ENCODE results near the gene BCL2L12. TPM values are rescaled to one million over a fixed set of nuclear protein-coding genes. Genes with fewer than 3 reads are reported as not detected.

Gene BCL2L12, protein sequence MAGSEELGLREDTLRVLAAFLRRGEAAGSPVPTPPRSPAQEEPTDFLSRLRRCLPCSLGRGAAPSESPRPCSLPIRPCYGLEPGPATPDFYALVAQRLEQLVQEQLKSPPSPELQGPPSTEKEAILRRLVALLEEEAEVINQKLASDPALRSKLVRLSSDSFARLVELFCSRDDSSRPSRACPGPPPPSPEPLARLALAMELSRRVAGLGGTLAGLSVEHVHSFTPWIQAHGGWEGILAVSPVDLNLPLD
- total RNA-seq, result 5.4 and 6.0 TPM in 2 replicates

DNA sequence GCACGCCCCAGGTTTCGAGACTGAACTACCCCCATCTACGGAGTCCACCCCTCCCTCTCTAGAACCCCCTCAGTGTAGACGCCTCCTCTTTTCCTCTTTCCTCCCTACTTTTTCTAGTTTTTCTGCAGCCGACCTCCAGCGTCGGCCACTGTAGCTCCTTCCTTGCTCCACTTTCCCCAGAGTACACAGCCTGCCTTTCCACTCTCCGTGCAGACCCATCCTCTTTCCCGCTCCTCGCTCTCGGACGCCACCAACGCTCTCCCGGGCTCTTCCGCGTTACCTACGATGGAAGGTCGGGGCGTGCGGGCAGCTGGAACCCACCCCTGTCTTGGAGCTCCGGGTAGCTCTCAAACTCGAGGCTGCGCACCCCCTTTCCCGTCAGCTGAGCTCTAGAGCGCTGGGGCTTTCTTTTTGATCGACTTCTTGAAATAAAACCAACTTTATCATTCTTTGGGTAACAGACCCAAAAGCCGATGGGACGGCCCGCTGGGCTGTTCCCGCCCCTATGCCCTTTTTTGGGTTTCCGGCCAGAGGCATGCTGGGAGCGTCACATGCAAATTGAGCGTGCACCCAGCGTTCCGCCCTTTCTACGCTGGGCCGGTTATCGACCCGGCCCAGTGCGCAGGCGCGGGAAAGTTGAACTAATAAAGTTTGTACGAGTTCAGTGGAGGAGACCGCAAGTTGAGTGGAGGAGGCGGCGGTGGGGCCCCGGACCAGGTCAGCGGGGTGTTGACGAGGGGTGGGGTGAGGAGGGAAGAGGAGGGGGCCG lies at the start of gene BCL2L12, which contains the start of gene IRF3:
TSS of gene BCL2L12 (plus strand) at position 583 of the 769 bp plus-strand sequence. CDS start 760 bp downstream, outside the sequence.
TSS of gene IRF3 (minus strand) at position 507 of the 769 bp plus-strand sequence. CDS start 1,019 bp downstream, outside the sequence.

DNA sequence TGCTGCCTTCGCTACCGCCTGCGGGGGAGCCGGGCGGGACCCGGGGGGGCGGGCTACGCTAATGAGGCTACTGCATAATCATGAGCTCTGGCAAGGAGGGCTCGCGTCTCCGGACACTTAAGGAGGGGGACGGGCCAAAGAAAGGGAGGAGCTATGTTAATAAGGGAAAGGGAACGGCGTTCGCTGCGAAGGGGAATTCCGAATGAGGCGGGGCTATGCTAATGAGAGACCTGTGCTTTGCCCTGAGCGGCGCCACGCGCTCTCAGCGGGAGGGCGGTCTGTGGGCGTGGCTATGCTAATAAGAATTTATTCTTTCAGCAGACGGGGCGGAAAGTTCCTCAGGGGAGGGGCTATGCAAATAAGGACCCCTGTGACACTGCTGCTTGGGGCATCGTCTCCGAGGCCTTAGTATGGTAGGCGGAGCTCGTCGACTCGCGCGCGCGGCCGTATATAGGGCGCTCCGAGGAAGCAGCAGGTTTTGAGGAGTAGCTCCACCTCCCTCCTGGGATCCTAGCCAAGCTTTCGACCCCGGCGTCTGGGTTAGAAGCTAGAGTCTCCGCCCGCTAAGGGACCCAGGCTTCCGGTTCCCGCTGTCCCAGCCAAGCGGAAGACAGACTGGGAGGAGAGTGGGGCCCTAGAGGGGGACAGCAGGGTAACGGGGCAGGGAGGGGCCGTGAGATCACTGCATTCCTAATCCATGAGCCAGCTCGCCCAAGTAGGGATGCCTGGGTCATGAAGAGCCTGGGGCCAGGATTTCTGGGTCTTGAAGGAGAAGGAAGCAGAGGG lies 25.4 kb upstream of the BCL2L12 start, which contains the start of gene RRAS:
TSS of gene RRAS (minus strand) at position 31 of the 786 bp plus-strand sequence. CDS start 45 bp downstream, outside the sequence.

DNA sequence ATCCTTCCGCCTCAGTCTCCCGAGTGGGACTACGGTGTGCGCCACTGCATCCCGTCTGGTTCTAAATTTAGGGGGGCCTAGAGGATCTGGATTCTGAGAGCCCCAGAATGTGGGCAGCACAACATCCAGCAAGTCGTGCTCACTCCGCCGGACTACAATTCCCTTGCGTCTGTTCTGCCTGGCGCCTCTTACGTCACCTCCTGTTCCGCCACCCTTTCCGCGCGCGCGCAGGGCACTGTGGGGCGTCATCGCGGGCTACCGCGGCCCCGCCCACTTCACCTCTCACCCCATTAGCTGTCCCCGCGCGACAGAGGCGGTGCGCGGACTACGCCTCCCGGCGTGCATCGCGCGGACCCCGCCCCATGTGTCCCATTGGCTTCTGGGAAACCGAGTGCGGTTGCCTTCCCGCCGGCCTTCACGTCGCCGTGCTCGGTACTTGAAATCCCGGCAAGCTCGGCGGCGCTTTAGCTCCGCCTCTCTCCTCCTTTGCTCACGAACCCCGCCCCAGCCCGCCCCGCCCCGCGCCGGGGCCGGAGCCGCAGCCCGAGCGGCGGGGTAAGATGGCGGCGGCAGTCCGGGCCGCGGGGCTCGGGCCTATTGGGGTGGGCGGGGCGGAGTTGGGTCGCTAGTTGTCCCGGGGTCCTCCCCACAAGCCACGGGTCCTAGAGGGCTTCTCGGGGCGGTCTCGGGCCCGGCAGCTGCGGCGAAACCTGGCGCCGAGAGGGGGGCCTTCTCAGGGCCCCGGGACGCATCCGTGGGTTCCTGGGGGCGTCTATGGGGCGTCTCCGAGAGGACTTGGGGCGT lies 23.8 kb upstream of the BCL2L12 start, which contains the start of gene SCAF1:
TSS of gene SCAF1 (plus strand) at position 522 of the 804 bp plus-strand sequence. CDS start 2,818 bp downstream, outside the sequence.

DNA sequence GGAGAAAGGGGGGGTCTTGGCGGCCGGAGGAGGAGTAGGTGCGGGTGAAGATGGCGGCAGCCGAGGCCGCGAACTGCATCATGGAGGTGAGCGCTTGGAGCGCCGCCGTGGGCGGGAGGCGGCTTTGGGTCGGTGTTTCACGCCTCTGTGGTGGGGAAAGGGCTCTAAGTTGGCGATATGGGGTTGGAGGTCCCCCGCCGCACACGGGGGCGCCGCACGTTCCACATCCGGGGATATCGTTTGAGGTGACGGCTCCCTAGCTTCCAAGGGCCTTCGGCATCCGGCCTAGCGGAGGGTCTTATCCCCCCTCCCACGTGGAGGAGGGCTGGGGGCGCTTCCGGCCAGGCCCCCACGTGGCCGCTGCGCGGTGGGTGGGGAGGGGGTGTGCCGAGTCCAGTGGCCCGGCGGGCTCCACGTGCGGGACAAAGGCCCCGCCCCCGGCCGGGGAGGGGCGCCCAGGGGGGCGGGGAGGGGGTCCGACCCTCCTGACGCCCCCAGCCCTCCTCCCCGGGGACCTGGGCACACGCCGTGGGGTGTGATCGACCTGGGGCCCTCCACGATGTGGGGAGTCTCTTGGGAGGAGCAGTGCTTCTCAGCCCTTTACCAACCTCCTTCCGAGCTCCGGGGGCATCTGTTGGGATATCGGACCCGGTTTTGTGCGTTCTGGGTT lies 11.6 kb downstream of the BCL2L12 start, which contains the start of gene PRMT1:
TSS of gene PRMT1 (plus strand) at position 41 of the 670 bp plus-strand sequence. CDS start at position 51, 10 bp downstream.

DNA sequence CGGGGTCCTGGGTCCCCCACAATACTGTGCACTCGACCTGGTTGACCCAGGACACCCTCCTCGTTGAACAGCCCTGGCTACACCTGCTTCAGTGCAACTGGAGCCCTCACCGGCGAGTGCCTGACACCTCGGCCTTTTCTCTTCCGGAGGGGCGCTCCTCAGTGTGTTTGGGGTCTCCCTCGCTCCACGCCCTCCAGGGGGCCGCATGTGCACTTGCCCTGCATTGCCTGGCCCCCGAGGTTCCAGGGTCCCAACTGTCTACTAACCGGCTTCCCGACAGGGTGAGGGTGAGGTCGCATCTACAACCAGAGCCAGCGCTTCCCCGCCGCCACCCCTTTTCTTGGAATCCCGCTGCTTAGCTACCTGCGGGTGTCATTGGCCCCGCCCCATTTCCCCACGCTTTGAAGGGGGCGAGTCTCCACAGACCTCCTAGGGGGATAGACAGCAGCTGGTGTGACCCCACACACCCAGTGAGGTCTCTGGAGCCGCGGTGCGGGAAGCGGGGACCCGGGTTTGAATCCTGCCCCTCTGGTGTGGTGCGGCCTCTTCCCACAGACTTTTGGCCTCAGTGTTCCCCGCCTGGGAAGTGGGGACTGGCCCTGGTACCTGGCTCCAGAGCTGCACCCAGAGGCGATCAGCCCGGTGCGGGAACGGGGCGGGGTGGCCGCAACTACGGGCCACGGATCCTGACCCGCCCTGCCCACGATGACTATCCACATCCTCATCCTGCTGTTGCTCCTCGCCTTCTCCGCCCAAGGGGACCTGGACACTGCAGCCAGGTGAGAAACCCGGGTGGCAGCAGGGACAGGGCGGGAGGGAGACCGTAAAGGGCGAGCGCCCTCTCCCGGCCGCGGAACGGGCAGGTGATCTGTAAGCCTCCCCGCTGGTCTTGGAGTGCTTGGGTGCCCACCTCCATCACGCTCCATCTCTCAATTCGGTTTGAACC lies 23.7 kb downstream of the BCL2L12 start, which contains the start of gene ADM5:
TSS of gene ADM5 (plus strand) at position 462 of the 946 bp plus-strand sequence. CDS start at position 706, 244 bp downstream.

DNA sequence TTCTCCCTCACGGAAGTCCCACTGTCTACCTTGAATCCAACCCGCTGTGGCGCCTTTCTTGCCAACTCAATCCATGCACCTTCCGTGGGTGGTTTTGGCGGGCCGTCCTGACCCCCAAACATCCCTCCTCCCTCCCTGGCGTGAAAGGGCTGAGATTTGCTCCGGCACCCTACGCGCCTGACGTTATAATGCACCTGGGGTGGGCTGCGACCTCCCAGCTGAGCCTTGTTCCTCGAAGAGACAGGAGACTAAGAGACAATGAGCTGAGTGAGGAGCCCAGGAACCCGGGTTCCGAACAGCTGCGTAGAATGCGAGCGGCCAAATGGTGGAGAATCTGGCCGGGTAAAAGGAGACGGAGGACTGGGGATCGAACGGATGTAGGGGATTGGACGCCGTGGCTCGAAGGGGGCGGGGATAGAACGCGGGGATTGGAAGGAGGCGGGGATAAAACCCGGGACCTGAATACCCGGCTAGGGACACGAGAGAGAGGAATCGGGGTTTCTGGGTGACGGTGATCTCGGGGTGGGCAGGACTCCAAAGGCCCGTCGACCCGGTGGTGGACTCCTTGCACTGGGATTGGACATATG lies 25.0 kb downstream of the BCL2L12 start, which contains the start of gene CPT1C:
TSS of gene CPT1C (plus strand) at position 461 of the 587 bp plus-strand sequence. CDS start 1,137 bp downstream, outside the sequence.

Other genes with a start within 250 kb of the BCL2L12 start
- not detected in 2 replicates for gene PTH2, start 242.5 kb upstream of the BCL2L12 start, total RNA-seq
- gene GFY, start 240.5 kb upstream of the BCL2L12 start, total RNA-seq, result not detected in 2 replicates
- gene SLC17A7, start 224.4 kb upstream of the BCL2L12 start, total RNA-seq, result 0.09 TPM in 2 replicates
- 131 and 146 TPM in 2 replicates for gene PIH1D1, start 214.1 kb upstream of the BCL2L12 start, total RNA-seq
- gene ALDH16A1, start 212.7 kb upstream of the BCL2L12 start, total RNA-seq, result 31.3 and 66.9 TPM in 2 replicates
- gene FLT3LG, start 191.7 kb upstream of the BCL2L12 start, total RNA-seq, result 1.1 and 1.4 TPM in 2 replicates
- gene RPL13A, start 178.3 kb upstream of the BCL2L12 start, total RNA-seq, result 3,283 and 3,317 TPM in 2 replicates
- gene RPS11, start 169.5 kb upstream of the BCL2L12 start, total RNA-seq, result 3,523 and 3,741 TPM in 2 replicates
- gene FCGRT, start 153.3 kb upstream of the BCL2L12 start, total RNA-seq, result 64.2 and 84.9 TPM in 2 replicates
- gene RCN3, start 137.9 kb upstream of the BCL2L12 start, total RNA-seq, result 119 and 156 TPM in 2 replicates
- gene NOSIP, start 85.4 kb upstream of the BCL2L12 start, total RNA-seq, result 128 and 141 TPM in 2 replicates
- 1.4 and 4.2 TPM in 2 replicates for gene PRRG2, start 84.6 kb upstream of the BCL2L12 start, total RNA-seq
- 1.8 and 3.6 TPM in 2 replicates for gene PRR12, start 74.8 kb upstream of the BCL2L12 start, total RNA-seq
- gene RRAS, start 25.8 kb upstream of the BCL2L12 start, total RNA-seq, result 26.4 and 63.0 TPM in 2 replicates
- gene SCAF1, start 23.7 kb upstream of the BCL2L12 start, total RNA-seq, result 10.0 and 14.0 TPM in 2 replicates
- 53.0 and 68.9 TPM in 2 replicates for gene IRF3, start 76 bp upstream of the BCL2L12 start, total RNA-seq
- gene PRMT1, start 11.3 kb downstream of the BCL2L12 start, total RNA-seq, result 484 and 610 TPM in 2 replicates
- 0.47 and 0.54 TPM in 2 replicates for gene ADM5, start 23.7 kb downstream of the BCL2L12 start, total RNA-seq
- 15.3 and 16.9 TPM in 2 replicates for gene CPT1C, start 25.2 kb downstream of the BCL2L12 start, total RNA-seq
- gene TSKS, start 97.4 kb downstream of the BCL2L12 start, total RNA-seq, result 0.09 TPM in 1 of 2 replicates, not detected in the other
- 54.7 and 63.5 TPM in 2 replicates for gene AP2A1, start 101.1 kb downstream of the BCL2L12 start, total RNA-seq
- gene FUZ, start 147.4 kb downstream of the BCL2L12 start, total RNA-seq, result 13.9 and 25.0 TPM in 2 replicates
- 11.9 and 15.3 TPM in 2 replicates for gene MED25, start 152.4 kb downstream of the BCL2L12 start, total RNA-seq
- 54.4 and 80.2 TPM in 2 replicates for gene PTOV1, start 185.2 kb downstream of the BCL2L12 start, total RNA-seq
- 36.7 and 47.2 TPM in 2 replicates for gene PNKP, start 201.6 kb downstream of the BCL2L12 start, total RNA-seq
- gene AKT1S1, start 211.4 kb downstream of the BCL2L12 start, total RNA-seq, result 7.6 and 9.1 TPM in 2 replicates
- gene TBC1D17, start 211.8 kb downstream of the BCL2L12 start, total RNA-seq, result 4.7 and 5.1 TPM in 2 replicates
- 3.2 and 3.5 TPM in 2 replicates for gene IL4I1, start 231.0 kb downstream of the BCL2L12 start, total RNA-seq

Measured in endothelial cell of coronary artery (primary cell).